NCI-H526 (cell line): ENCODE results near the gene KIAA1191.

ENCODE experiments used
- DNase-seq, 2 experiments: peaks; one replicate each; lab custom pipeline; 2025; lab: John Stamatoyannopoulos, UW

The KIAA1191 gene

DNA sequence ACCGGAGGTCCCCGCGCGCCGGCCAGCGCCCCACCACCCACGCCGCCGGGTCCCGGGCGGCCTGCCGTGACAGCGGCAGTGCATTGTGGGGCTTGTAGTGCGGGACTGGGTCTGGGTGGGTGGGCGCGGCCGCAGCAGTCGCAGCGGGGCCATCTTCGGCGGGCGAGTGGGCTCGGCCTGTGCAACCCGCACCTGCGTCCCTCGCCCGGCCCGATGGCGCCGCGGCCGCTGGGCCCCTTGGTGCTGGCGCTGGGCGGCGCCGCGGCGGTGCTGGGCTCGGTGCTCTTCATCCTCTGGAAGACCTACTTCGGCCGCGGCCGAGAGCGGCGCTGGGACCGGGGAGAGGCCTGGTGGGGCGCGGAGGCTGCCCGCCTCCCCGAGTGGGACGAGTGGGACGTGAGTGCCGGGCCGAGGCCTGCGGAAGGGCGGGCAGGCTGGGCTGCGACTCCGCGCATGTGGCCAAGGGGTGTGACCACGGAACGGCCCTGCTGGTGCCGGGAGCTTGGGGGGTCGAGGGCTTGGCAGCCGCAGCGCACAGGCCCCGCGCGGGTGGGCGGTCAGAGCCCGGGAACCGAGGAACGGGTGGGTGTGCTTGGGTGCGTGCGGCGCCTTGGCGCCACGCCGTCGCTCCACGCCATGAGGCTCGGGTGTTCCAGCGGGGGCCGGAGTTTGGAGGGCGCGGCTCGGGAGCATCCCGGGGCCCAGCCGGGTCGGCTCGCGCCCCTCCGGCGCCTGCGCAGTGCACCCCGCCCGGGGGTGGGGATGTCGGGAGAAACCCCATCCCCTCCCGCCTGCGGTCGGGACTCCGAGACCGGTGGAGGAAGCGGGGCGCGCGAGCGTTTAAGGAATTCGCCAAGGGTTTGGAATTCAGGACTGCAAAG, 4.0 kb upstream of the KIAA1191 start, which contains the start of gene ARL10:
ARL10 (plus strand) TSS at position 137 of the 881 bp plus-strand sequence; CDS start at position 214, 77 bp downstream.
- peak in 1 of 2 experiments; percentile 55 for DNase-seq

DNA sequence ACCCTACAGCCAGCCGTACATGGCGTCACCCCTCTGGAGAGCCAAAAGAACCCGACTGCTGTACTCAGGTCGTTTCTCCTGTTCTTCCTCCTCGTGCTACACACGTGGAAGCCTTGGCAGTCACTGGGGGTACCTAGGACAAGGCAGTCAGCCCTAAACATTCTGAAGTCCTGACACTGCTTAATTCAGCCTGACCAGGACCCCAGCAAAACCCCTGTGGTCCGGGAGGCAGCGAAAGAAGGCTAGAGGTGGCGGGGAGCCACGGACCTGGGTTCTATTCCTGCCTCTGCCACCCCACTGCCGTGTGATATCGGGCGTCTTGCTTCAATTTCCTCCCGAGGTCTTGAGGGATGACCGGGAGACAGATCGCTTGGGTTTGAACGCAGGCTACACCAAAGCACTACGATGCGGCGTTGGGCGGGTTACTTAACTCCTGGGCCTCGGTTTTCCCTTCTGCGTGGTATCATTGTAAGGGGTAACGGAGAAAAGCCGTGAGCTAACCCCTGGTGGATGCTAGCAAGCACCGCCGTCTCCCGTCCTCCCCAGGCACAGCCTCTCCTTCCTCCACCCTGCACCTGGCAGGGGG, 3.3 kb upstream of the KIAA1191 start:
- peak in 1 of 2 experiments; percentile 52 for DNase-seq

GRCh38 chr5:176362233-176362490, 598 bp upstream of the KIAA1191 start:
- peak in 1 of 2 experiments; percentile 19 for DNase-seq

- DNase-seq = peak in 1 of 2 experiments; percentile 40
These were observed 599 bp downstream of the KIAA1191 start for GRCh38 chr5:176360894-176361436.

DNA sequence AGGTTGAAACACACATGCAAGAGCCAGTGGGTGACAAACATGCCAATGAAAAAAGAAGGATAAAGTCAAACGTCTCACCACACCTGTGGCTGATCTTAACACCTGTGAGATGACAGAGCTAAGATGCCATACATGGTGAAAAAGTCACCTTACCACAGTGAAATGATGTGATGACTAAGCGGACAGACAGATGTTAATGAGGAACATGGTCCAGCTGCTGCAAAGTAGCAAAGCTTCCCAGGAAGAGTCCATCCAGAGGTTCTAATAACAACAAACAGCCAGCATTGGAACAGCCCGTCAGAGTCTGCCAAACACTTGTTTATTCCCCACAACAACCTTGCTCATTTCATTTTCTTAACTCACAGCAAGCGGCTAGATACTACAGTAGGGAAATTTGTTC, 1.9 kb downstream of the KIAA1191 start:
- DNase-seq = no peak

GRCh38 chr5:176356179-176356566, 5.4 kb downstream of the KIAA1191 start:
- DNase-seq = no peak

- peak in 1 of 2 experiments; percentile 3 for DNase-seq
These were observed 6.0 kb downstream of the KIAA1191 start for GRCh38 chr5:176355400-176356178.

GRCh38 chr5:176353533-176353932, 8.0 kb downstream of the KIAA1191 start:
- DNase-seq = no peak

DNA sequence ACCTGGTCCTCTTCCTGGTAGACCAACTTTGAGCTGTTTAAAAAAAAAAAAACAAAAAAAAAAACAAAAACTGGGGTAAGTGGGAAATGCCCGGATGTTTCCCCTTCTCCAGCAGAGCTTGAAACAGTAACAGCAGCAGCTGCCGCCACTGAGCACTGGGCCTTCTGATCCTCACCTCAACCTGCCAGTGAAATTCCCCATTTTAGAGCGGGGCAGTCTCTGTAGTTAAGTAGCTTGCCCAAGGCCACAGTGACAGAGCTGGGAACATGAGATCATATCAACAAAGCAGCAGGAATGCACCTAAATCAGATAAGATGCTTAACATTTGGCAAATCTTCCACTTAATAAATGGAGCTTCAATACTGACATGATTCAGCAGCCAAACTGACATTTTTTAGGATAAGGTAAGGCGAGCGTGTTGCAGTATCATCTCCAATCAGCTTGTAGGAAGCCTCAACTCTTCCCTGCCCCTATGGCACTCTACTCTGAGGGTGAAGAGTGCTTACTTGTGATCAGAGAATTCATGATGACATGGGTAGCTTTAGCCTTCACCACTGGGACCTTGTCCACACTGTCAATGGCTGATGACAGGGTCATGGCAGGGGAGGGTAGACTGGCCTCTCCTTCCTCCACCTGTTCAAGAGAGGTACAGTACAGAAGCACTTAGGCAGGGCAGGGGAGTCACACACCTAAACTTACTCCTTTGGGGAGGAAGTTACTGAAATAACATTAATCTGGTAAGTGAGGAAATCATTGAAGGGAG, 9.3 kb downstream of the KIAA1191 start:
- DNase-seq = no peak

DNA sequence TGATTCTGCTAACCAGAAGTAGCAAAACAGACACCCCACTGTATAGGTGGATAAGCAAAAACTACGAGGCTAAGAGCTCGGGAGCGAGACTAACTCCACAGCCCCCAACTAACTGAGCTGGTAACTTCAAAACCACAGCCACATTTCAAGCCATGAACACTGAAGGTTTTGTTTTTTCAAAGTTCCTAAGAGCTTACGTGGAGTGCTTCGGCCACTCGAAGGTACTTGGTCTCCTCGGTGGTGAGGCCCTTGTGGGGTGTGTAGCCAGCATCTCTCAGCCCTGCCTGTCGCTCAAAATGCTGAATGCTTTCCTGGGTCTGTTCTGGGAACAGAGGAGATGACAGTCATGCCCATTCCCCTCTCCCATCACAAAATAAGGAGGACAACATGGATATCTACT, 11.1 kb downstream of the KIAA1191 start:
- DNase-seq = no peak

- DNase-seq = no peak
These were observed 18.7 kb downstream of the KIAA1191 start for GRCh38 chr5:176342766-176343458.

DNA sequence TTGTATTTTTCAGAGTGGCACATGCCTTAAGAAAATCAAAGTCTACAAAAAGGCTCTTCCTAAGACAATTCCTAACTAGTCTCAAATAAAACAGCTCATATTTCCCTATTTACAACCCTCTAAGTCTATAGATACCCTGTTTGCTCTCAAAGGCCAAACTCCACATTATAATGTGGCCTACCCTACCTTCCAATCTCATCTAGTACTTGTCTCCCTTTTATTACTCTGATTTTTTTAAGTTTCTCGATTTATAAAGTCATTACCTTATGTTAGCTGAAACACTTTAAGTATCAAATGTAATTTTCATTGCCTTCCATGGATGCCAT, 19.4 kb downstream of the KIAA1191 start:
- DNase-seq = no peak

DNA sequence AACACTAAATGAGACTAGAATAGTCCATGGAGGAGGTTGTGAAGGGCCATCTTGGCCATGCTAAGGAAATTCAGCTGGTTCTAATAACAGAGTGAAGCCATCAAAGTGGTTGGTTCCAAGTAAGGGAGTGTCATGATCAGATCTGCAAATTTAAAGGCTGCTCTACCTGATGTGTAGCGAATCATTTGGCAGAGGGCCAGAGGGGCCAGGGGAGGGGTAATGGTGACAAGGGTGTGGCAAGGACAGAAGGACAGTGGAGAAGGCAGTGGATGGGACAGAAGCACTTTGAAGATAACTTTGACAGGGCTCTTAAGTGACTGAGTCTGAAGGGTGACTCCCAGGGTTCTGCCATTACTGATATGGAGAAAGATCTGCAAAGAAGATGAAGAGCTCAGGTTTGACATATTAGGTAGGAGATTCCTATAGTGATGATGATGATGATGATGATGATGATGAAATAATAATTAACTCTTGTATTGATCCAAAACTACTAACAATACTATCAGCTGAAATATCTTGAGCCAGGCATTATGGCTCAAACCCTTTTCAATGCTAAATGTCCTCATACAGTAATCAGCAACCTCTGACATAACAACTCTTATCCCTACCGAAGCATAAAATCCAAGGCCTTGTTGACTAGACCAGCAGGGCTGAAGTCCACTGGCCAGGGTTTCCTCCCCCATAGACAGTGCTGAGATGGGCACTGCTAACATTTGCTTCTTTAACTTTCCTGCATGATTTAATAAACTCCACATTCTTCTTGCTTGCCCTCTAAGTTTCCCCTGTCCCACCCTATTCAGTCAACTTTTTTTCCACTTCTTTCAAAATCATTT, 20.0 kb downstream of the KIAA1191 start:
- DNase-seq = no peak

GRCh38 chr5:176339304-176339703, 22.3 kb downstream of the KIAA1191 start:
- DNase-seq = no peak

- no peak for DNase-seq
These were observed 23.7 kb downstream of the KIAA1191 start for GRCh38 chr5:176337913-176338312.

GRCh38 chr5:176334031-176334770, 27.4 kb downstream of the KIAA1191 start:
- no peak for DNase-seq

- no peak for DNase-seq
These were observed 41.0 kb downstream of the KIAA1191 start for GRCh38 chr5:176320577-176320976.

- DNase-seq = no peak
These were observed 41.6 kb downstream of the KIAA1191 start for GRCh38 chr5:176319827-176320554.
